GM12878 (cell line): ENCODE results near the gene LIX1L. TPM values are rescaled to one million over a fixed set of nuclear protein-coding genes. Genes with fewer than 3 reads are reported as not detected.

Experiments
- ATF7 ChIP-seq: fragments of 450-650 bp; IDR thresholded peaks from 2 replicates; pipeline ENCODE4 v1.6.1; 2016; ENCODE audit warnings: low read depth, mild to moderate bottlenecking
- DPF2 ChIP-seq: fragments of 450-650 bp; IDR thresholded peaks from 2 replicates; pipeline ENCODE4 v1.6.1; 2017; ENCODE audit warnings: mild to moderate bottlenecking
- HDGF ChIP-seq: fragments of 450-650 bp; IDR thresholded peaks from 2 replicates; pipeline ENCODE4 v1.6.1; 2016; ENCODE audit warnings: antibody characterized with exemption
- KLF5 ChIP-seq: fragments of 450-650 bp; IDR thresholded peaks from 2 replicates; pipeline ENCODE4 v1.6.1; 2014; ENCODE audit warnings: mild to moderate bottlenecking; ENCODE audit not compliant: partially characterized antibody
- MTA2 ChIP-seq: fragments of 450-650 bp; IDR thresholded peaks from 2 replicates; pipeline ENCODE4 v1.6.1; 2016; ENCODE audit warnings: low read depth, mild to moderate bottlenecking, moderate library complexity
- NR2F1 ChIP-seq: fragments of 450-650 bp; conservative IDR thresholded peaks from 2 replicates; pipeline ENCODE4 v1.6.1; 2017; ENCODE audit warnings: mild to moderate bottlenecking
- POU2F2 ChIP-seq: IDR thresholded peaks from 3 replicates; pipeline ENCODE4 v1.6.1; 2011; ENCODE audit warnings: low read depth, mild to moderate bottlenecking, low read length, borderline replicate concordance
- SP1 ChIP-seq: IDR thresholded peaks from one replicate; pipeline ENCODE4 v1.6.1; 2011; ENCODE audit warnings: low read depth, low read length
- SRF ChIP-seq, 2 experiments: IDR thresholded peaks; 2 replicates each; pipeline ENCODE4 v1.6.1; 2011; ENCODE audit warnings: low read depth in 2 of 2, low read length in 2 of 2, mild to moderate bottlenecking in 1 of 2, moderate library complexity in 1 of 2
- STAT1 ChIP-seq: fragments of 450-650 bp; conservative IDR thresholded peaks from 2 replicates; pipeline ENCODE4 v1.6.1; 2014; ENCODE audit warnings: antibody characterized with exemption, mild to moderate bottlenecking
- TCF3 ChIP-seq: IDR thresholded peaks from 2 replicates; pipeline ENCODE4 v1.6.1; 2012; ENCODE audit warnings: low read depth, mild to moderate bottlenecking, low read length, borderline replicate concordance; ENCODE audit not compliant: insufficient read depth
- TCF7 ChIP-seq: IDR thresholded peaks from 2 replicates; pipeline ENCODE4 v1.6.1; 2014; ENCODE audit warnings: antibody characterized with exemption, borderline replicate concordance
- ZNF622 ChIP-seq: fragments of 450-650 bp; IDR thresholded peaks from 2 replicates; pipeline ENCODE4 v1.6.1; 2017; ENCODE audit warnings: mild to moderate bottlenecking, inconsistent platforms
- ZSCAN29 ChIP-seq: fragments of 450-650 bp; IDR thresholded peaks from 2 replicates; pipeline ENCODE4 v1.6.1; 2017; ENCODE audit warnings: mild to moderate bottlenecking, moderate library complexity
- polyA plus RNA-seq, 11 experiments: library from polyadenylated mRNA; depleted of rRNA in 4 of 11; unstranded in 6 of 11; stranded (reverse) in 5 of 11; fragments of >200 nt; fragmentation: Nextera tagmentation in 4 of 11; fragmentation: Illumina TruSeq in 1 of 11; extraction: Ambion mirVana in 4 of 11; extraction: Trizol in 1 of 11; gene quantifications; 1 replicate in 1 of 11; 2 replicates in 10 of 11; pipeline versions ENCODE4 v1.2.1 to v1.2.3, GENCODE V29; 2011 to 2016; ENCODE audit warnings: inconsistent platforms in 2 of 11, missing spikeins in 2 of 11, low read depth in 1 of 11
- total RNA-seq, 4 experiments: library from RNA; depleted of rRNA in 3 of 4; stranded (reverse); fragments of >200 nt in 3 of 4; fragmentation: Illumina TruSeq in 1 of 4; extraction: Trizol in 1 of 4; gene quantifications; 2 replicates each; pipeline versions ENCODE4 v1.2.1 to v1.2.3, GENCODE V29; 2013 to 2021
- TF ChIP-seq, protein P1 (sequence below): fragments of 450-650 bp; IDR thresholded peaks from 2 replicates; pipeline ENCODE4 v1.6.1; 2017; ENCODE audit warnings: mild to moderate bottlenecking, moderate library complexity
- TF ChIP-seq, protein P2 (sequence below): fragments of 450-650 bp; formaldehyde crosslinking; IDR thresholded peaks from 2 replicates; pipeline ENCODE4 v1.5.0; 2022; ENCODE audit warnings: mild to moderate bottlenecking, missing genetic modification characterization
- TF ChIP-seq, protein P3 (sequence below): fragments of 450-650 bp; IDR thresholded peaks from 2 replicates; pipeline ENCODE4 v1.6.1; 2016; ENCODE audit warnings: mild to moderate bottlenecking
- TF ChIP-seq, protein P4 (sequence below): fragments of 450-650 bp; IDR thresholded peaks from 2 replicates; pipeline ENCODE4 v1.6.1; 2016; ENCODE audit warnings: mild to moderate bottlenecking

LIX1L gene
- total and polyA plus RNA-seq, 10 of the 15 experiments (the other 5 are each of a cell fraction or from before 2014, with no cell fraction given) = 5.5 to 48.2 (median 15.3) TPM

DNA sequence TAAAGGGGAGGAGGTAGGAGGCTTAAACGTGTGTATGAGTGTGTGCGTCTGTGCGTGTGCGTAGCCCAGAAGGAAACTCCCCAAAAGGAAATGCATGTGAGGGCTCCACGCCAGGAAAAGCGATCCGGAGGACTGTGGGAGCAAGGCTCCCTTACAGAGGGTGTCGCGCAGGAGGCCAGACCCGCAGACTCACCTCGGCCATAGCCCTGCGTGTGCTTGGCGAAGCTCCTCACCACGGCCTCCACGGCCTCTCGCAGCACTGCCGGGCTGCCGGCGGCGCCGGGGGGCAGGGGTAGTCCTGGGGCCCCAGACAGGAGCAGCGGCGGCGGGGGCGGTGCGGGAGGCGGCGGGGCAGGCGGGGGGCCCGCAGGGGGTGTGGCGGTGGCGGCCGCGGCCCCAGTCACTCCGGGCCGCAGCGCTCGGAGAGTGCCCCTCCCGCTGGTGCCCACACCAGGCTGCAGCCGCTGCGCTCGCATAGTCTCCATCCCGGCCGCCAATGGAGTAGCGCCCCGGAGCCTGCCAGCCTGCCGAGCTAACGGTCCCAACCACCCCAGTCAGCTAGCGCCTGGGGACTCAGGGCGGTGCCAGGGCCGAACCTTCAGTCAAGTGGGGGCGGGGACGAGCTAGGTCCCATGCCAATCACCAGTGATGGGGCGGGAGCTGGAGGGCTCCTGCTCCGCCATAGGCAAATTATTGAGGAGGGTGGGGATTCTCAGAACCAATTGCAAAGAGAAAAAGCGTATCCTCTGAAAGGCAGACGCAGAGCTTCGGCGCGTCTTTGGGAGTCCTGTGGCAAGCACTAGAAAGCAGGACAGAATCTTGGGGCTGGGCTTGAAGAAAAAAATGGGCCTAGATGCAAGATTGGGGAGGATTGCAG is at the start of gene LIX1L (continued):
- TF ChIP-seq, protein P1, sequence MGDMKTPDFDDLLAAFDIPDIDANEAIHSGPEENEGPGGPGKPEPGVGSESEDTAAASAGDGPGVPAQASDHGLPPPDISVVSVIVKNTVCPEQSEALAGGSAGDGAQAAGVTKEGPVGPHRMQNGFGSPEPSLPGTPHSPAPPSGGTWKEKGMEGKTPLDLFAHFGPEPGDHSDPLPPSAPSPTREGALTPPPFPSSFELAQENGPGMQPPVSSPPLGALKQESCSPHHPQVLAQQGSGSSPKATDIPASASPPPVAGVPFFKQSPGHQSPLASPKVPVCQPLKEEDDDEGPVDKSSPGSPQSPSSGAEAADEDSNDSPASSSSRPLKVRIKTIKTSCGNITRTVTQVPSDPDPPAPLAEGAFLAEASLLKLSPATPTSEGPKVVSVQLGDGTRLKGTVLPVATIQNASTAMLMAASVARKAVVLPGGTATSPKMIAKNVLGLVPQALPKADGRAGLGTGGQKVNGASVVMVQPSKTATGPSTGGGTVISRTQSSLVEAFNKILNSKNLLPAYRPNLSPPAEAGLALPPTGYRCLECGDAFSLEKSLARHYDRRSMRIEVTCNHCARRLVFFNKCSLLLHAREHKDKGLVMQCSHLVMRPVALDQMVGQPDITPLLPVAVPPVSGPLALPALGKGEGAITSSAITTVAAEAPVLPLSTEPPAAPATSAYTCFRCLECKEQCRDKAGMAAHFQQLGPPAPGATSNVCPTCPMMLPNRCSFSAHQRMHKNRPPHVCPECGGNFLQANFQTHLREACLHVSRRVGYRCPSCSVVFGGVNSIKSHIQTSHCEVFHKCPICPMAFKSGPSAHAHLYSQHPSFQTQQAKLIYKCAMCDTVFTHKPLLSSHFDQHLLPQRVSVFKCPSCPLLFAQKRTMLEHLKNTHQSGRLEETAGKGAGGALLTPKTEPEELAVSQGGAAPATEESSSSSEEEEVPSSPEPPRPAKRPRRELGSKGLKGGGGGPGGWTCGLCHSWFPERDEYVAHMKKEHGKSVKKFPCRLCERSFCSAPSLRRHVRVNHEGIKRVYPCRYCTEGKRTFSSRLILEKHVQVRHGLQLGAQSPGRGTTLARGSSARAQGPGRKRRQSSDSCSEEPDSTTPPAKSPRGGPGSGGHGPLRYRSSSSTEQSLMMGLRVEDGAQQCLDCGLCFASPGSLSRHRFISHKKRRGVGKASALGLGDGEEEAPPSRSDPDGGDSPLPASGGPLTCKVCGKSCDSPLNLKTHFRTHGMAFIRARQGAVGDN = 0 out of 2 replicates have a peak, but pooled peaks have one; percentile 46
- peak; percentile 78 for TF ChIP-seq HDGF
- TF ChIP-seq, protein P2, sequence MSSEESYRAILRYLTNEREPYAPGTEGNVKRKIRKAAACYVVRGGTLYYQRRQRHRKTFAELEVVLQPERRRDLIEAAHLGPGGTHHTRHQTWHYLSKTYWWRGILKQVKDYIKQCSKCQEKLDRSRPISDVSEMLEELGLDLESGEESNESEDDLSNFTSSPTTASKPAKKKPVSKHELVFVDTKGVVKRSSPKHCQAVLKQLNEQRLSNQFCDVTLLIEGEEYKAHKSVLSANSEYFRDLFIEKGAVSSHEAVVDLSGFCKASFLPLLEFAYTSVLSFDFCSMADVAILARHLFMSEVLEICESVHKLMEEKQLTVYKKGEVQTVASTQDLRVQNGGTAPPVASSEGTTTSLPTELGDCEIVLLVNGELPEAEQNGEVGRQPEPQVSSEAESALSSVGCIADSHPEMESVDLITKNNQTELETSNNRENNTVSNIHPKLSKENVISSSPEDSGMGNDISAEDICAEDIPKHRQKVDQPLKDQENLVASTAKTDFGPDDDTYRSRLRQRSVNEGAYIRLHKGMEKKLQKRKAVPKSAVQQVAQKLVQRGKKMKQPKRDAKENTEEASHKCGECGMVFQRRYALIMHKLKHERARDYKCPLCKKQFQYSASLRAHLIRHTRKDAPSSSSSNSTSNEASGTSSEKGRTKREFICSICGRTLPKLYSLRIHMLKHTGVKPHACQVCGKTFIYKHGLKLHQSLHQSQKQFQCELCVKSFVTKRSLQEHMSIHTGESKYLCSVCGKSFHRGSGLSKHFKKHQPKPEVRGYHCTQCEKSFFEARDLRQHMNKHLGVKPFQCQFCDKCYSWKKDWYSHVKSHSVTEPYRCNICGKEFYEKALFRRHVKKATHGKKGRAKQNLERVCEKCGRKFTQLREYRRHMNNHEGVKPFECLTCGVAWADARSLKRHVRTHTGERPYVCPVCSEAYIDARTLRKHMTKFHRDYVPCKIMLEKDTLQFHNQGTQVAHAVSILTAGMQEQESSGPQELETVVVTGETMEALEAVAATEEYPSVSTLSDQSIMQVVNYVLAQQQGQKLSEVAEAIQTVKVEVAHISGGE (CRISPR knock-in tag) = no peak
- TF ChIP-seq, protein P3, sequence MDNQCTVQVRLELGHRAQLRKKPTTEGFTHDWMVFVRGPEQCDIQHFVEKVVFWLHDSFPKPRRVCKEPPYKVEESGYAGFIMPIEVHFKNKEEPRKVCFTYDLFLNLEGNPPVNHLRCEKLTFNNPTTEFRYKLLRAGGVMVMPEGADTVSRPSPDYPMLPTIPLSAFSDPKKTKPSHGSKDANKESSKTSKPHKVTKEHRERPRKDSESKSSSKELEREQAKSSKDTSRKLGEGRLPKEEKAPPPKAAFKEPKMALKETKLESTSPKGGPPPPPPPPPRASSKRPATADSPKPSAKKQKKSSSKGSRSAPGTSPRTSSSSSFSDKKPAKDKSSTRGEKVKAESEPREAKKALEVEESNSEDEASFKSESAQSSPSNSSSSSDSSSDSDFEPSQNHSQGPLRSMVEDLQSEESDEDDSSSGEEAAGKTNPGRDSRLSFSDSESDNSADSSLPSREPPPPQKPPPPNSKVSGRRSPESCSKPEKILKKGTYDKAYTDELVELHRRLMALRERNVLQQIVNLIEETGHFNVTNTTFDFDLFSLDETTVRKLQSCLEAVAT = no peak
- no peak for TF ChIP-seq MTA2
- no peak for TF ChIP-seq TCF7
- no peak for TF ChIP-seq ZNF622
- no peak; the same call in 2 of the 3 replicates for TF ChIP-seq POU2F2
- TF ChIP-seq NR2F1 = no peak
- TF ChIP-seq SP1 = peak; percentile 62
- peak; percentile 74 to 94 for TF ChIP-seq SRF (IDR thresholded peaks at IDR 0.05; ENCODE audit: low read depth in 2 of 2, low read length in 2 of 2)
- TF ChIP-seq, protein P4, sequence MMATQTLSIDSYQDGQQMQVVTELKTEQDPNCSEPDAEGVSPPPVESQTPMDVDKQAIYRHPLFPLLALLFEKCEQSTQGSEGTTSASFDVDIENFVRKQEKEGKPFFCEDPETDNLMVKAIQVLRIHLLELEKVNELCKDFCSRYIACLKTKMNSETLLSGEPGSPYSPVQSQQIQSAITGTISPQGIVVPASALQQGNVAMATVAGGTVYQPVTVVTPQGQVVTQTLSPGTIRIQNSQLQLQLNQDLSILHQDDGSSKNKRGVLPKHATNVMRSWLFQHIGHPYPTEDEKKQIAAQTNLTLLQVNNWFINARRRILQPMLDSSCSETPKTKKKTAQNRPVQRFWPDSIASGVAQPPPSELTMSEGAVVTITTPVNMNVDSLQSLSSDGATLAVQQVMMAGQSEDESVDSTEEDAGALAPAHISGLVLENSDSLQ = peak; percentile 99
- no peak for TF ChIP-seq KLF5
- peak; percentile 98 for TF ChIP-seq DPF2
- TF ChIP-seq STAT1 = no peak
- TF ChIP-seq TCF3 = no peak
- no peak for TF ChIP-seq ZSCAN29
- TF ChIP-seq ATF7 = no peak
